ENCODE results near the gene CYTH4.
A peak's percentile ranks its signal among the peaks of the same experiment; 100 is the strongest.

Gene CYTH4

DNA sequence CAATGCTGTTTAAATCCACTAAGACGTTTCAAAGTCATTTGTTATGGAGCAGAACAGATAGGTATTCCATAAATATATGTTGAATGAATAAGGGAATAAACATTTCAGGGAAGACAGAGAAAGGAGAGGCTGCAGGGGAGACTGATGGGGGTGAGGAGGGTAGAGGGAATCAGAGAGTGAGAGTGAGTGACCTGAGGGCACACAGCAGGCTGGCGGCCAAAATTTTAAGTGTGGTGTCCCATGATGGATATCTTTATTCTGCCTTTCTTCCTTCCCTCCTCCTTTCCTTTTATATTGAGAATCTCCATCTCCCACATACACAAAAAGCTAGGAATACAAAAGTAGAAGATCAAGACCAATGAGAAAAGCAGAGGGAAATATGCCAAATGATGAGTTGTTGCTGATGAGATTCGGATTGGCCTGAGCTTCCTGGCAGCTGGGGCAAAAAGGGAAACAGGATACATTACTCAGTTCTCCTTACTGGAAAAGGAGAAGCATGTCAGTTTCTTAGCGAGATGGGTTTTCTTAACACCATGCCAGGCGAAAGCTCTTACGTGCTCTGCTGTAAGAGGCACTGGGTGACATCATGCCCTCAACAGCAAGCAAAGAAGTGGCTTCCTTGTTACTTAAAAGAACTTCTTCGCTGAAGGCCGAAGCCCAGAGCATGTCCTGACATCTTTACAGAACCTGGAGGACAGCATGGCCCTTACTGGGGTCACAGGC lies 11.2 kb upstream of the CYTH4 start:
- no peak for DNase-seq (ENCODE audit: low read depth)

DNA sequence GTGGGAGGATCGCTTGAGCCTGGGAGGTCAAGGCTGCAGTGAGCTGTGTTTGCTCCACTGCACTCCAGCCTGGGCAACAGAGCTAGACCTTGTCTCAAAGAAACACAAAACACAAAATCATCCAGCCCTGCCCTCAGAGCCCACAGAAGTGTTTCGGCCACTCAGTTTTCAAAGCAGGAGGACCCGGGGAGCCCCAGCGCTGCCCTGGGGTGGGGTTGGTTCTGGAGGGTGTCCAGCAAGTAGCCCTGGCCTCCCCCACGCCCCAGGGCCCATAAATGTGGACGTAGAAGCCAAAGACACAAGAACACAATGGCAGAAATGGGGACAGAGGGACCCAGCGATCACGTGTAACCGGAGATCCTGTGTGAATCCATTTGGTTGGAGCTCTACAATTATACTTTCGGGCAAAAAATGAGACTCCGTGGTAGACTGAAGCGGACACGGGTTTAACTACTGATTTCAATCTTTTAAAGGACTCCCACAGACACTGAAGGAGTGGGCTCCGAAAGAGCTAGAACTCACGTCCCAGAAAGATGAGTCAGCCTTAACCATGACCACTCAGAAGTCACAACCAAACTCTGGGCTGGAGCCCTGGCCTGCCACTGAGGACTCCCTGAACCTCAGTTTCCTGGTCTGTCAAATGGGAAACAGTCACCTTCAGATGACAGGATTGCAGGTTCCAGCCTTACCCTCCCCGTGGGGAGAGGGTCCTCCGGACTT lies 9.0 kb upstream of the CYTH4 start:
- DNase-seq (ENCODE audit: low read depth): no peak

DNA sequence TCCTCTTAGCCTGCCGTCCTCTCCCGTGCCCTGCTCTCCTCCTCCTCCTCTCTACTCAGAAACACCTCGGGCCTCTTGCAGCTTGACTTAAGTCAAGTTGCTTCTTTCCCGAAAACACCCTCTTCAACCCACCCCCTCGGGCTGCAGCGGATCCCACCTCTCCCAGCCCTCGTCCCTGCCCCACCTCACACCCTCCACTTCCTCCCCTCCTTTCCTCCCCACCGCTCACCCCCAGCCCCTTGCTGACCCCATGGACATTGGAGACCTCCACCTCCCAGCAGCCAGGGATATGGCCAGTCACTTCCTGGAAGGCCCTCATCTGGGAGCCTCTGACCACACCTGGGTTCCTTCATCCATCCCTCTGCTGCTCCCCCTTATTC lies 8.5 kb upstream of the CYTH4 start:
- DNase-seq (ENCODE audit: low read depth): no peak

DNA sequence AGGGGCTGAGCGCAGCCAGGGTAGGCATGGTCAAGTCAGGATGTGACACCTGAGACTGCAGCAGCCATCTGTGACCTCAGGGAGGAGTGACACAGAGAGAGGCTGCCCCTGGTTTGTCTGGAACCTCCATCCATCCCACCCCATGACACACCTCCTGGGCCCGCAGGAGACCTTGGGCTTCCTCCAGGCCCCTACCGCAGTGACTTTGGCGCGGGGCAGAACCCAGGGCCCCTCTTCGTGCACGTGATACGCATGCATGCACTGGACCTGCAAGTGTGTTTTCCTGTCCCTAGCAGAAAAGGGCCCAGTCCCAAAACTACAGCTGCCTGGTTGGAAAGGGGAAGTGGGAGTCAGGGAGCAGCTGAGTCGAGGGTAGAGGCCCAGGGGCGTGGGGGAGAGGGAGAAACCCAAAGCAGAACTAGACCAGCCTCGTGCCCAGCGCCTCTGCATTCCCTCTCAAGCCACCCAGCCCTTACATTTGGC lies 7.9 kb upstream of the CYTH4 start:
- no peak for DNase-seq (ENCODE audit: low read depth)

DNA sequence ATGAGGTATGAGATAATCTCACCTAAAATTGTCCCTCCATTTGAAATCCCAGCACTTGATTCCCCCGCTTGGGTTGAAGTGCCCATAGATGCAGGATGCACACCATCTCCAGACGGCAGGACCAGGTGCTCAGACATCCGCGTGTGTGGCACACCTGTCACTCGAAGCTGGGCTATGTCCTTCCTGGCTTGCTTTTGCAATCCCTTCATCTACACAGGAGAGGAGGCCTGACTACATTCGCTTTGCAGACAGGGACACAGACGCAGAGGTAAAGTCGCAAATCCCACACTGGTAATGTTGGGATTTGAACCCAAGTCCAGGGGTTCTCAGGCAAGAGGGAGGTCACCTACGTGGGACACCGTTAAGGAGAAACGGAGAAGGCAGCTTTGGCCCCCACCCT lies 7.2 kb upstream of the CYTH4 start:
- no peak for DNase-seq (ENCODE audit: low read depth)

DNA sequence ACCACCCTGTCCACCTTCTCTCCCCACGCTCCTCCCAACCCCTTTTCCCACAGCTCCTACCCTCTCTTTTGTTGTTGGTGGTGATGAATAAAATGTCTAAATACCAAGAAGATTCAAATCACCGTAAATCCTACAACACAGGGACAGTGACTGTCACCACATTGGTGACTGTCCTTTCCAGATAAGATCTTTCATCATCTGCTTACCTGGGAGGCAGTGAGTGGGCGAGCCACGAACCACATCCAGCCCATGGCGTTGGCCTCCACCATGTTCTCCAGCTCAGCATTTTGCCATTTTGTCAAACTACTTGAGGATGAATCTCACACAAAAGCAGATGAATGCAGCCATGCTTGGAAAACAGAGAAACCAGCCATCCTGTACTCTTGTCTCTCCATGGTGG lies 6.7 kb upstream of the CYTH4 start:
- DNase-seq (ENCODE audit: low read depth): no peak

DNA sequence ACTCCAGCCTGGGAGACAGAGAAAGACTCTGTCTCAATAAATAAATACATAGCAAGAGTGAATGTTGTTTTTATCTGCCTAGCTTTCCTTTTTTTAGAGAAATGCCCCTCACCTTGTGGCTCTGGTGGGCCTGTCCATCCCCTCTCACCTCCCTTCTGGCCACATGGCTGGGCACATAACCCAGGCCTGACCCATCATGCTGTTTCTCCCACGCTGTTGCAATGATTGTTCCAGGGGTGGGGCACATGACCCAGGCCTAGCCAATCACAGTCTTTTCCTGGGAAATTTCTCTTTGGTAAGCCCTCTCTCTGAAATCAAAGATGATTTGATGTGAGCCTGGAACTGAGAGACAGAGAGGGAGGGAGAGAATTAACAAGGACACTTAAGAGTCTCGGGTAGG lies 5.5 kb upstream of the CYTH4 start:
- no peak for DNase-seq (ENCODE audit: low read depth)

DNA sequence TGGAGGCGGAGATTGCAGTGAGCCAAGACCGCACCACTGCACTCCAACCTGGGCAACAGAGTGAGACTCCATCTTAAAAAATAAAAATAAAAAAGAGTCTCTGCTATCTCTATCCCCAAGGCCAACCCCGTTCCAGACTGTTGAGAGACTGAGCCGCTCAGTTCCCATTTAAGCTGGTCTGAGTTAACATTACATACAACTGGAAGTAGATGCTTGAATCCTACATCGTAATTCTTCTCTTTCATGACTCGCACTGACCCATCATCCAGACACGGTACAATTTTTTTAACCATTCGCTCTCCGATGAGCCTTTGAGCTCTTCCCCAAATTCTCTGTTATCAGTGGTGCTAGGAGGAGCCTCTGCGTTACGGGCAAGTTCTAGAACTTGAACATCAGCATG lies 4.9 kb upstream of the CYTH4 start:
- no peak for DNase-seq (ENCODE audit: low read depth)

DNA sequence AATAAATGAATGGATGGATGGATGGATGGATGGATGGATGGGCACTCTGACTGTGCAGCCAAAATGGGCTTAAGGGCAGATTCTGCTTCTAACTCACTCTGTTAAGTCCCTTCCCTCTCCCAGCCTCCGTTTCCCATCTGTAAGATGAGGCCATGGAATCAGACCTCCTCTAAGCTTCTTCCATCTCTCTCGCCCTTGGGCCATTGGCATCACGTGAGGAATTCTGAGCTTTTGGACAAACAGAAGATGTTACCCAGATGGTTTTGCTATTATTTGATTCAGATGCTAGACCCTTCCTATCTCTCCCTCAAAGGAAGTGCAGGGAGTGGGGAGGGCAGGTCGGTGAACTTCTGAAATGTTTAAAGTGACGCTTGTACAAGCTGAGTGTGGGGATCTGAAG lies 4.0 kb upstream of the CYTH4 start:
- no peak for DNase-seq (ENCODE audit: low read depth)

DNA sequence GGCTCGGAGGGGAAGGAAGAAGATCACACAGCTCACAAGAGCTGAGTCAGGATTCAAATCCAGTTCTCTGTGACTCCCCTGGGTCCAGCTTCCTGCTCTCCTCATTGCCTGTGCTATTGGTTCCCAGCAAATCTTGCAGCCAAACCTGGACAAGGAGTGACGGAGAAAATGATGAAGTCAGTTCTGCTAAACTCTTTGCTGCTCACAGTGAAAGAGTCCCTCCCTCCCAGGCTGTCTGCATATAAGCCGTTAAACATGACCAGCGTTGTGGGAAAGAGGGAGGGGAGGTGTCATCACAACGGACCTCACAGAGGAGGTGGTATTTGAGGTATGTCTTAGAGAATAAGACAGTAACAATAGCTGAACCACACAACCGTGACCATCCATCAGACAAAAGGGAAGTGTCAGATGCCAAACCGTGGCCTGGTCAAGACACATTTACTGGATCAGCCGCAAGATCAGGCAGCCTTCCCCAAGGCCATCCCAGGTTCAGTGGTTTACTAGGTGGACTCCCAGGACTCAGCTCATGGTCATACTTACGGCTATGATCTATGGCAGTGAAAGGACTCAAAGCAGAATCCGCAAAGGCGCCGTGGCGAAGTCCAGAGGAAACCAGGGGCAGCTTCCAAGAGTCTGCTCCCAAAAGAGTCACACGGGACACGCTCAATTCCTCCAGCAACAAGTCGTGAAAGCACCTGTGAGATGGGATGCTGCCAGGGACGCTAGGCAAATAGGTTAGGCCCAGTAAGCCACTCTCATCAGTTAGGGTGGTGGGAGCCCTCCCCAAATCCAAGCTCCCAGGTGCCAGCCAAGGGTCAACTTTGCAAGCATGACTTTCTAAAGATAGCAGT lies 2.8 kb upstream of the CYTH4 start:
- no peak for DNase-seq (ENCODE audit: low read depth)

DNA sequence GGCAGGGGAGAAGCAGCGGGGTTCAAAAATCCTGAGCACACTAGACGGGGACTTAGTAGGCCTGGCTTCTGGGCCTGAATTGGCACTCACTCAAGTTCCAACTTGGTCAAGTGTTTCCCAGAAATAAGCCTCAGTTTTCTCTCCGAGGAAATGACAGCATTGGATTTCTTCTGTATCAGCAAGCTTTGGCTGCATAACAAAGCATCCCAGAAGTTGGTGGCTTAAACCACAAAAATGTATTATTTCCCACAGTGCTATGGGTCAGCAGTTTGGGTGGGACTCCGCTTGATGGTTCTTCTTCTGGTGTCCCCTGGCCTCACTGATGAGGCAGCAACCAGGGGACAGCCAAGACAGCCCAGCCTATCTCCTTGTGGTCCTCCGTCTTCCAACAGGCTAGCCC lies 1.6 kb upstream of the CYTH4 start:
- no peak for DNase-seq (ENCODE audit: low read depth)

DNA sequence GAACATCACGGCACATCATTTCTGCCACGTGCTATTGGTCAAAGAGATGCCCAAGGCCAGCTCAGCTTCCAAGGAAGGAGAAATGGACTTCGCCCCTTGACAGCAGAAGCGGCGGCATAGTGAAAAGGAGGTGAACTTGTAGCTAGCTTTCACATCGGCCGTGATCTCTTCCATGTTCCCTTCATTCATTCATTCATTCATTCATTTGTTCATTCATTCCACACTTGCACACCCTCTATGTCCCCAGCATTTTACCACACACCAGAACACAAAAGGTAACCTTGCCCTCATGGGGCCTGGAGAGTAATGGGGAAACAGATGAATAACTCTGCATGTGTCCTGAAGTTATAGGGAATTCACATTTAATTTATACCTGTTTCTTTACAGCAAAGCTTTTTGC lies 1.1 kb upstream of the CYTH4 start:
- DNase-seq (ENCODE audit: low read depth): no peak

DNA sequence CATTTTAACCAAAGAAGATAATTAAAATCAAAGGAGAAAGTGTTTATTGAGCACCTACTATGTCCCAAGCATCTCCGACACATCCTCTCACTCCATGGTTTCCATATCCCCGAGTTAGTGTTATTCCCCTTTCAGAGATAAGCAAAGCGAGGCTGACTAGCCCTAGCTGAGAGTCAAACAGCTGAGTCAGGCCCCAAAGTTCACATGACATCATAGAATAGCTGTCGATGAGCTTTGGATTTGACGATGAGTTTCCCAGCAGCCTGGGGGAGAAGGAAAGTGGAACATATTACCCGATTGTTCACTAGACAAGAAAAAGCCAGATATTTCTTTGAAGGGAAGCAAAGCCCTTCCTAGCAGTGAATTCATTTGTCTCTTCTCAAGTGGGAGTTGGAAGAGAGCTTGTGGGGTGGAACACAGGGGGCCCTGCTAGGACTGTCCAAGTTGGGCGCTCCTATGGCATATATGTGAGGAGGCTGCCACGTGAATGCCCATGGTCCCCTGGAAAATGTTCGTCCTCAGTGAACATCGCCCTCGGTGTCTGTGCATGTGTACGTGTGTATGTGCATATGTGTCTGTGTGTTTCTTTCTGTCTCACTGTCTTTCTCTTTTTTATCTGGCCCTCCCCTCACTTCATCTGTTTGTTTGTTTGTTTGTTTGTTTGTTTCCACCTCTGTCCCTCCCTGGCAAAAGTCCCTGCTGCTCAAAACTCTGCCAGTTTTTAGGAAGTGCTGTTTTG lies 493 bp upstream of the CYTH4 start:
- DNase-seq (ENCODE audit: low read depth): no peak

DNA sequence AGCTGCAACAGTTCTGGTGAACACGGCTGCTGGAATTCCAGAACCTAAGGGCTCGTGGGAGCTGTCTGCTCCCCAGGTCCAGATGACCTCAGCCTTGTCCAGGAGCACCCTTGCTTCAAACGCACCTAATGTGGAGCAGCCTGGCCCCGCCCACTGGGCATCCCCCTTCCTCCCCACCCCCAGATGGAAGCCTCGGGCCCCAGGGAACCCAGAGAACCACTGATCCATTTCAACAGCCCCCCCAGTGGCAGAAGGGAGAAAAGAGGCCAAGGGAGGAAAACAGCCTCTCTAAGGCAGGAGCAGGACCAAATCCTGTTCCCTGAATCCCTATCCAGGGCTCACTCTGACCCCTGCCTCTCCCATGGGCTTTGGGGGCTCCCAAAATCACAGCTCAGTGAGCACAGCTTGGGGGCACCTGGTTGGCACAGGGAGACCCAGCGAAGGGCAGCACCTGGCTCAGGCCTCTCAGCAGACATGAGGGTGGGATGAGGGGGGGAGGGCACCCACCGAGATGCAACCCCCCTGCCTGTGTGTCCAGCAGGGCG lies 1.2 kb downstream of the CYTH4 start:
- DNase-seq (ENCODE audit: low read depth): peak; percentile 48

DNA sequence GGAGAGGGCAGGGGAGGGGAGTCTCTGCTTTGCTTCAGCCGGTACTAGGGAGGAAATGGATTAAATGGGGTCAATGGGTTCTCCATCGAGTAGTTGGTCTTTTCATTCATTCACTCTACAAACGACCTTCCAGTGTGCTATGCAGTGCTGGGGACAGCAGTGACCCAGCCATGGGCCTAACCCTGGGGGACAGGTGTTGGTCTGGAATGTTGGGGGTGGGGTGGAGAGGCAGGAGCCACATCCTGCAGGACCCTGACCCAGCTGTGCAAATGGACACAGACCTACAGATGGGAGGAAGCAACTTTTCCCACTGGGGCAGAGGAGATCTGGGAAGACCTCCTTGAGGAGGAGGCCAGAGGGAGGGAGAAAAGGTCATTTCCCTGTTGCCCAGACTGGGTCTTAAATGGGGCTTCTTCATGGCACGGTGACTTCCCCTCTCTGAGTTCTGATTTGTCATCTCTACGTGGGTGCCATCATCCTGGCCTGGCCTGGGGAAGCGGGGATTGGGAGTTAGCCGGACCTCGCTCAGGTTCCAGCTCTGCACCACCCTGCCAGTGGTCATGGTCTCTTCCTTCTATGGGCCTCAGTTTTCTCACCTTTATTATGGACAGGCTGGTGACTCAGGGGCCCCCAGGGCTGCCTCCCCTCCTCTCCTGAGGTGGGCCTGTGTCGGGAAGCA lies 2.0 kb downstream of the CYTH4 start:
- no peak for DNase-seq (ENCODE audit: low read depth)

DNA sequence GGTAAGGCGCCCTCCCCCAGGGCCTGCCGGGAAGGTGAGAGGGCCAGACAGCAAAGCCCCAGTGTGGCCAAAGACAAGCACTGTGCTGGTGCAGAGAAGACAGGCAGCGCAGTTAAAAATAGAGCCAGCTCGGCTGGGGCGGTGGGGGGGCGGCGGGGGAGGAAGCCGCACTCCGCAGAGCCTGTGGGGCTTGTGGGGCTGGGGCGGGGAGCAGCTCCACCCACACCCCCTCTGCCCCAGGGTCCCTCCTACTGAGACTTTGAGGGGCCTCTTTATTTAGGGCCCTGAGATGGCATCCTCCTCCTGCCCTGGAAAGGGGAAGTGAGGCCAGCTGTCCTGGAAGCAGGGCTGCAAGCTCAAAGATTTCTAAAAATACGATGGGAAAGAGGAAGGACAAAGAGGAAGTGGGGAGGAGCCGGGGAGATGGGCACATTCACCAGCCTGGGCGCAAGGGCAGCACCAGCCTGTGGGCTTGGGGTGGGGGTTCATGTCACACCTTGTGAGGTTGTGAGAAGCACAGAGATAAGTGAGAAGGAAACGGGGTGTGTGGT lies 2.6 kb downstream of the CYTH4 start:
- peak; percentile 41 for DNase-seq (ENCODE audit: low read depth)

DNA sequence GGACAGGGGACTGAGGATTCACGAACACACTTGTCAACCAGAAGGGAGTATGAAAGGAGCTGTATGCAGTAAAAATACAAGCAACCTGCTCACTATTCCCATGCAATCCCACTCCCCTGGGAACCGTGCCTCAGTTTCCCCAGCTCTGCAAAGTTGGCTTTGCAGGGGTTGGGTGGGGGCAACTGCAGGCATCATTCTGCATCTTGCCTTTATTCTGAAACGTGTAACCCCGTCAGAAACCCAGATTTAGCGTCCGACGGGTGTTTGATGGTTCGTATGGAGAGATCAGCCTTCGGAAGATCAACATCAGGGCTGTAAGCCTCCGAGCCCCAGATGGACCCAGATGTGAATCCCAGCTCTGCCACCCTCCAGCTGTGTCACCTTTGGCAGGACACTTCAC lies 3.6 kb downstream of the CYTH4 start:
- DNase-seq (ENCODE audit: low read depth): no peak

DNA sequence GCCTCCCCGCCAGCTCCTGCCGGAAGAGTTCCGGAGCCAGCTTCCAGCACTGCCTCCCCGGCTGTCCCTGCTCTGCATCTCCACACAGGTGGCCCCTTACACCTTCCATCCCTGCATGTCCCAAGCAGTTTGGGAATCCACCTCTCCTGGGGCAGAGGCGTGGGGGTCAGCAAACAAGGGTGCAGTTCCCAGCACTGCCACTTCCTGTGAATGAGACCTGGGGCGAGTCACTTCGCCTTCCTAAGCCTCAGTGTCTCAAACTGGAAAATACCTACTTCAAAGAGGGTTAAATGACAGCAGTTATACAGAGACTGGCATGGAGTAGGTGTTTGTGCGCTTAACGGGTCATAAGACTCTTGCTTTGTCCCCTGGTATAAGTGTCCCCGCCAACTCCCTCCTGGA lies 5.2 kb downstream of the CYTH4 start:
- DNase-seq (ENCODE audit: low read depth): no peak

DNA sequence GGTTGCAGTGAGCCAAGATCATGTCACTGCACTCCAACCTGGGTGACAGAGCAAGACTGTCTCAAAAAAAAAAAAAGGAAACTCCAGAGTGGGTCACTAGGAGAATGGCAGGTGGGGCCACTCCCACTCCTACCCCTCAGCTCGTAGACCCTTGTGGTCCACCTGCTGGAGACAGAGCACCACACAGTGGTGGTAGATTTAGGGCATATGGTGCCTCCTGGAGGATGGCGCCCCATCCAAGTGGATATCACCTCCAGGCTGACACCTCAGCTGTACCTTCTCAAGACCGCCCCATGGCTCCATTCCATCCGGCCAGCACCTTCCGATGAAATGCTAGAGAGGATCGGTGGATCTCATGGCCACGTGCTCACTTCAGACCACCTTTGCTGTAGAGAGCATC lies 6.2 kb downstream of the CYTH4 start:
- DNase-seq (ENCODE audit: low read depth): no peak

DNA sequence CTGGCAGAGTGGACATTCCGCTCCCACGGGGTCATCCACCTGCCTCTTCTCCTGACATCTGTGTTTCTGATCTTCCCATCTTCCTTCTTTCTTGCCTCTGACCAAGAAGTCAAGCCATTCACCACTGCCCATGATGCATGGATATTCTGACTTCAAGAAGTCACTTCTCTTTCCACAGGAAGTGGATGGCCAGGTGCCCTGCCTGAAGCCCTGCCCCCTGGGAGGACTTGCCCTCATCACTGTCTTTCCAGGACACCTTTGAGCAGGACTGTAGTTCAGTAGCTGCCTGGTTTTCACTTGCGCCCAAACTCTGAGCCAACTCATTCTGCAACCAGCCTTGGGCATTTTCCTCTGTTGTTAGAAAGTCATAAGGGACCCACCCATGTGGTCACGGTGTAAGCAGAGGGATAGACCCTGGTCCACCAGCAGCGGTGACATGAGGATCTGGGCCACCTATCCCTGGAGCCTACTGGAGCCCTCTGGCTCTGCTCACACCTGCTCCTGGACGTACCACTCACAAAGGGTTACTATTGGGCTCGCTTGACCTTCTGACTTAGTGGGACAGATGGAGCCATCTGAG lies 6.9 kb downstream of the CYTH4 start:
- DNase-seq (ENCODE audit: low read depth): no peak

DNA sequence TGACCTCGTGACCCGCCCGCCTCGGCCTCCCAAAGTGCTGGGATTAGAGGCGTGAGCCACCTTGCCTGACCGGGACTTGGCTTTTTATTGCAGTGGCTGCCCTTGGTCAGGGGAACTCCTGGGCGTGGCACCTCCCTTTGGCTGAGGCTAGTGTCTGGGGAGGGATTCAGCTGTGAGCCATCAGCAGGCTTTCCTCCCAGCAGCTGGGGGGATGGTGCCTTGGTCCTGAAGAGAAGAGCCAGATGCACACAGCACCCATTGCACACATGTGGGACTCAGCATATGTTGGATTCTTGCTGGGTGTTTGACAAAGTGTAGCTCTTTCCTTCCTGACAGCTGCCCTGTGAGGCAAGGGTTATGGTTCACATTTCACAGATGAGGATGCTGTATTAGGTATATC lies 8.4 kb downstream of the CYTH4 start:
- DNase-seq (ENCODE audit: low read depth): no peak

Measured in activated T-helper 1 cell treated with Interleukin-2 at 50 U/mL for 16 hours (primary cell).